HEK293T (cell line): ENCODE data around the gene COPZ1.

Experiments
- BHLHE40 ChIP-seq: fragments of 450-650 bp; IDR thresholded peaks from 2 replicates; pipeline ENCODE4 v1.6.1; 2016; ENCODE audit warnings: mild to moderate bottlenecking, moderate library complexity, borderline replicate concordance
- L3MBTL2 ChIP-seq: fragments of 450-650 bp; conservative IDR thresholded peaks from 2 replicates; pipeline ENCODE4 v1.6.1; 2016; ENCODE audit warnings: mild to moderate bottlenecking
- PKNOX1 ChIP-seq: fragments of 450-650 bp; IDR thresholded peaks from 2 replicates; pipeline ENCODE4 v1.6.1; 2016
- SP1 ChIP-seq: fragments of 450-650 bp; IDR thresholded peaks from 2 replicates; pipeline ENCODE4 v1.6.1; 2017
- TARDBP ChIP-seq: fragments of 450-650 bp; IDR thresholded peaks from 2 replicates; pipeline ENCODE4 v1.6.1; 2016

DNA sequence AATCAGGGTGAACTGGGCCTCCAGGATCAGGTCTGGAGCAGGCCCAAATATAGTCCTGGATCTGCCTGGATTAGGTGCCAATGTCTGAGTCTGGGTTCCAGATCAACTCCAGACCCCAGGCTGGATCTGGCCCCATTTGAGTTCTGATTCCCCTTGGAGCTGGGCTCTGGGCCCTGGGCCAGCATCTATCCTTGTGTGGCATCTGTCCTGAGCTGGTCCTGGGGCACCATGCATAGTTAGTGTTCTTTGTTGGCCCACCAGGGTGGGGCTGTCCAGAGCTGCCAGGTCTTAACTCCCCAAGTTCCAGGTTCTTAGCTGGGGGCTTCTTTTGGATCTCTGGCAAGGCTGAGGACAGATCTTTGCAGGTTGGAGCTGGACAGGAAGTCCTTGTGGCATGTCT lies 70.6 kb downstream of the COPZ1 start:
- no peak for TF ChIP-seq SP1
- TF ChIP-seq TARDBP = no peak
- TF ChIP-seq BHLHE40 = no peak
- TF ChIP-seq PKNOX1 = no peak
- no peak for TF ChIP-seq L3MBTL2
